EH (cell line): ENCODE results near the gene PELI3.
A peak's percentile ranks its signal among the peaks of the same experiment; 100 is the strongest.
"Not testable (repeated sequence)": the region's sequence is repeated elsewhere in the genome, so short reads cannot be mapped to it uniquely, and the experiment has no call there.

ENCODE experiments used
- DNase-seq: peaks from one replicate; pipeline ENCODE4 v3.0.0-alpha.2; 2015; ENCODE audit warnings: low read depth

Gene PELI3

GRCh38 chr11:66447012-66447411 lies 19.7 kb upstream of the PELI3 start:
- DNase-seq, result no peak

GRCh38 chr11:66448523-66448922 lies 18.2 kb upstream of the PELI3 start:
- no peak for DNase-seq

- no peak for DNase-seq
Observed at GRCh38 chr11:66450560-66450959, 16.1 kb upstream of the PELI3 start.

- no peak for DNase-seq
Observed at GRCh38 chr11:66451663-66452062, 15.0 kb upstream of the PELI3 start.

GRCh38 chr11:66454247-66454646 lies 12.5 kb upstream of the PELI3 start:
- DNase-seq, result no peak

GRCh38 chr11:66454828-66455227 lies 11.9 kb upstream of the PELI3 start:
- DNase-seq, result no peak

- no peak for DNase-seq
Observed at GRCh38 chr11:66457826-66458225, 8.9 kb upstream of the PELI3 start.

DNA sequence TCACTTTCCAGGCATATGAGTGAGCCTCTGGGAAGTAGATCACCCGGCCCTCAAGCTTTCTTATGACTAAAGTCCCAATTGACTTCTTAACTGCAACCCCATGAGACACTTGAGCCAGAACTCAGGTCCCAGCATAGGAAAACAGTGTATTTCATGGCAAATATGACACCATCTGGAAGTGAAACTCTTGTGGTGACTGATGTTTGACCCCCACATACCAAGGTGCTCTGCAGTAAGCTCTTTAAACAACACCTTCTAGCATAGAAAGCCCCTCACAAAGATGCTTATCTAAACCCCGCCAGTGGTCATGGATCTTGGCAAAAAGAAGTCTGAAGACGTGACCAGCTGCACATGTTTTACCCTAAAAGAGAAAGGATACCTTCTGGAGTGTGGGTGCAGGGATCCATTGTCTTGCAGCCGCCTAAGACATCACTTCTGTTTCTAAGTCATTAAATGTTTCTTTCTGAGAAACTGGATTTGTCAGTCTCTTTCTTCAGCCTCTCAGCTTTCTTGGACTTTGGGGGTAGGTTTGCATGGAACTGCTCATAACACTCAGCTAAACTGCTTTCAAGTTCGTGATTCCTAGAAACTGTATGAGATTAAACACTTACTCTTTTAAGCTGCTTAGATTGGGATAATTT lies 7.4 kb upstream of the PELI3 start:
- DNase-seq, result peak; percentile 22

DNA sequence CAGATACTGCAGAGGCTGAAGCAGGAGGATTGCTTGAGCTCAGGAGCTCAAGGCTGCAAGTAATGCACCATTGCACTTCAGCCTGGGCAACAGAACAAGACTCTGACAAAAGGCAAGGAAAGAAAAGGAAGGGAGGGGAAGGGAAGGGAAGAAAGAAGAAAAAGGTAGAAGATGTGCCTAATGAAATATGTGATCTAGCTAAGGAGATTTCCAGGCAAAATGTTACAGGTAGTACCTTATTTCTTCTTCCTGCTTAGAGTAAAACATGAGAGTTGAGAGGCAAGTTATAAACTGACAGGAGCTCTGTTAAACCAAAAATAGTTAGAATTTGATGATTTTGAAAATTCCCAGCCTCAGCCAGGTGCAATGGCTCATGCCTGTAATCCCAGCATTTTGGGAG lies 4.7 kb upstream of the PELI3 start:
- no peak for DNase-seq

DNA sequence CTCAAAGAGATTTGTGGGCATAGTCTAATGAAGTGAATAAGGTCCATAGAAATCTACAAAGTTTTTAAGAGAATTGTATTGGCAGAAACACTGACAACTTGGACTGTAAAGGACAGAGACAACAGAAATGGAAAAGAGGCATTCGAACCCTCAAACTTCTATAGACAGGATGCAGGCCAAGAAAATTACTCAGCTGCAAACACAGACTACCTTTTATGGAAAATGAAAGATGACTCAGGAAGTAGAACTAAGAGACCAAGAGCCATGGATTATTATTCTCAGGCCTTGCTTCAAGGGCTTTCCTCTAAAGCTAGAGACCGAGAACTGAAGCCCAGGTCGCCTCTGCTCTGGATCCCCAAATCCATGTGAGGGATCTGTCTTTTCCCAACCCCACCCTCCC lies 3.8 kb upstream of the PELI3 start:
- no peak for DNase-seq

- not testable (repeated sequence) for DNase-seq
Observed at GRCh38 chr11:66464116-66464515, 2.6 kb upstream of the PELI3 start.

GRCh38 chr11:66464916-66465315 lies 1.8 kb upstream of the PELI3 start:
- no peak for DNase-seq

DNA sequence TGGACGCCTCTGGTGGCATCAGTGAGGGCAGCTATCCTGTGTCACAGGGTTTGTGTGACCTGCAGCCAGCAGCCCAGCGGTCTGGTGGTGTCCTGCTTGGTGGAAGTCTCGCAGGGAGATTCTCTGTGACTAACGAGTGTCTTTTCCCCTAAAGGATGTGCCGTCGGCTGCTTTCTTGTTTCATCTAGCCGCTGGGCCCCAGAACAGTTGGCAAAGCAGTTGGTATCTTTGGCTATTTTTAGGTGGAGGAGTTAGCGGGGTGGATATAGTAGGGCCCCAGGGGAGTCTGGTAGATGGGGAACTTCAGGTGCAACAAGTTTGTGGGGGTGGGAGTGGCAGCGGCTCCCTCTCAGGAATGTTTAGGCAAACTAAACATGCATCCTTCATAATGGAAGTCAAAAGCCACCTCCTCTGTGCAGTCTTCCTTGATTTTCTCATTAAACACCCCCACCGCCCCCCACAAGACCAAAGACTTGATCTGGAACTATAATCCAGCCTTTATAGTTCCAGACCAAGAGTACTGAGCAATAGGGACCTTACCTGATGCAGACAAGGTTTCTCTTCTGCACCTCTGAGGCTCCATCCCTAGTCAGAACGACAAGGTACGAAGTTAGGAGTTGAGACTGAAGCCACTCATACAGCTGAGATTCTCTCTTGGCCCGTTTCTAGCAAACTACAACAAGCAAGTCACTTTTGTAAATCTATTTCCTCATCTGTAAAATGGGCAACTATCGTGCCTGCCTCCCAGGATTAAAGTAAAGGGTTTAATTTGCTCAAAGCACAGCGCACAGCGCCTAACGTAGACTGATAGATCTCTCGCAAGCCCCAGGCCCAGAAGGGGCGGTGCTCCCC lies 1.1 kb upstream of the PELI3 start:
- DNase-seq, result no peak

DNA sequence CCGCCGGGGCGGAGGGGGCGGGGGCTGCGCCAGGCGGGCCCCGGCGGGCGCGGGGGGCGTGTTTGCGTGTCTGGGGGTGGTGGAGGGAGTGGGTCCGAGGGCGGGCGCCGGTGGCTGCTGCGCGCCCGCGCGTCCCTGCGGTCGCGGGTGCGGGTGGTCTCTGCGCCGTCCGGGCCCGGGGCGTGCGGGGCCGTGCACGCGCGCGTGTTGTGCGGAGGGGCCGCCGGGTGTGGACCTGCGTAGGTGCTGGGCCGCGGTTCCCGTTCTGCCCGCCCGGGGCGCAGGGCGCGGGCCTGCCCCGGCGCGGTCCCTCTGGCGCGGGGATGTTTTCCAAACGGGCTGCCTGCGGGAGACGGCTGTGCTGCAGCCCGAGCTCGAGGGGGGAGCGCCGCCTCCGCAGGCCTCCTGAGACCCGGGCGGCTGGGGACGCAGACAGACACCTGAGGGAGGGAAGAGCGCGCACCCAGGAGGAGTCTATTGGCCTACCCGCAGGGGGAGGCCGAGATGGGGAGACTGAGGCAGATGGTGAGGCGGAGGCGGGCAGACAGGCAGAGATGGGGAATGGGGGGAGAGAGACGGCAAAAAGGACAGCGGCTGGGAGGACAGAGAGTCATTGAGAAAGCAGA lies 442 bp downstream of the PELI3 start:
- DNase-seq, result peak; percentile 53

DNA sequence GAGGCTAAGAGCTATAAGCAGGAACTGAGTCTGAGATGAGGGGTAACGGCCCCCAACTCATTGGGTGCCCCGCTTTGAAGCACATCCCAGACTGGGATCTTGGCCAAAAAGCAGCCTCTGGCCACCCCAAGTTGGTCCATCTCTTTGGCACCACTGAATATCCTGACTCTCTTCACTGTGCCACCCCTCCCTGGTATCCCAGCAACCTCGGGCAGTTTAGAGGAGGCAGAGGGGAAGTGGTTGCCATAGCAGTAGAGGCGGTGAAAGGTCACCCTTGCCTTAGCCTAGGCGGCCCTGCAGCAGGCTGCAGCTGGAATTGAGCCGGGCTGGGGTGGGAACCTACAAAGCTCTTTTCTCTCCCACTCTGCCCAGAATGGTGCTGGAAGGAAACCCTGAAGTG lies 1.1 kb downstream of the PELI3 start:
- peak; percentile 29 for DNase-seq

GRCh38 chr11:66468691-66469090 lies 2.0 kb downstream of the PELI3 start:
- no peak for DNase-seq

GRCh38 chr11:66469441-66469840 lies 2.7 kb downstream of the PELI3 start:
- DNase-seq, result no peak

DNA sequence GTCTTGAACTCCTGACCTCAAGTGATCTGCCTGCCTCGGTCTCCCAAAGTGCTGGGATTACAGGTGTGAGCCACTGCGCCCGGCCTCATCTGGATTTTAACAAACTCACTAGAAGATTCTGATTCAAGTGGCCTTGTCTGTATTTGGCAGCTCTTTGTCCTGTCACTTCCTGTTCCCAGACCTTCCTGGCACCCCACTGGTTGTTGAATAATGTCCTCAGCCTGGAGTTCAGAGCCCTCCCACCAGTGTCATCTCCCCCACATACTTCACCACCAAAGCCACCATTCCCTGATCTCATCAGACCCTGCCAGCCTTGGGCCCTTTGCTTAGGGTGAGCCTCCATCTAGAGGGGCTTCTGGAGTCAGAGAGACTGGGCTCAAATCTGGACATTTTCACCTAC lies 3.3 kb downstream of the PELI3 start:
- peak; percentile 28 for DNase-seq

DNA sequence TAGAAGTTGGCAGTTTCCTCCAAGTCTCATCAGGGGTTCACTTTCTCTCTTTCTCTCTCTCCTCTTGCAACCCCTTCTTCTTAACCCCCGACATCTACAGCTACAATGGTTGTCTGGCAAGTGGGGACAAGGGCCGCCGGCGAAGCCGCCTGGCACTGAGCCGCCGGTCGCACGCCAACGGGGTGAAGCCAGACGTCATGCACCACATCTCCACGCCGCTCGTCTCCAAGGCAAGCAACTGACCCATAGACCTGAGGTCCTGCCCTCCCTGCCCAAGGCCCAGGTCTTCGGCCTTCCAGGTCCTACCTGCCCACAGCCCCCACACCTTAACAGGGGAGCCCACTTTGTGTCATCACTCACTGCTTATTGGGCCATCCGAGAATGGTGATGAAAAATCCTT lies 4.4 kb downstream of the PELI3 start:
- DNase-seq, result no peak

GRCh38 chr11:66472054-66472453 lies 5.3 kb downstream of the PELI3 start:
- no peak for DNase-seq

GRCh38 chr11:66473167-66473566 lies 6.5 kb downstream of the PELI3 start:
- DNase-seq, result no peak

GRCh38 chr11:66473608-66474515 lies 7.2 kb downstream of the PELI3 start:
- DNase-seq, result no peak
